Activated gamma-delta T cell treated with Interleukin-2 at 50 U/mL for 16 hours (primary cell): ENCODE data around the gene SMAD3.
A peak's percentile ranks its signal among the peaks of the same experiment; 100 is the strongest.

Experiments used
- DNase-seq: peaks from one replicate; pipeline ENCODE4 v3.0.0-alpha.2; 2020

The SMAD3 gene

DNA sequence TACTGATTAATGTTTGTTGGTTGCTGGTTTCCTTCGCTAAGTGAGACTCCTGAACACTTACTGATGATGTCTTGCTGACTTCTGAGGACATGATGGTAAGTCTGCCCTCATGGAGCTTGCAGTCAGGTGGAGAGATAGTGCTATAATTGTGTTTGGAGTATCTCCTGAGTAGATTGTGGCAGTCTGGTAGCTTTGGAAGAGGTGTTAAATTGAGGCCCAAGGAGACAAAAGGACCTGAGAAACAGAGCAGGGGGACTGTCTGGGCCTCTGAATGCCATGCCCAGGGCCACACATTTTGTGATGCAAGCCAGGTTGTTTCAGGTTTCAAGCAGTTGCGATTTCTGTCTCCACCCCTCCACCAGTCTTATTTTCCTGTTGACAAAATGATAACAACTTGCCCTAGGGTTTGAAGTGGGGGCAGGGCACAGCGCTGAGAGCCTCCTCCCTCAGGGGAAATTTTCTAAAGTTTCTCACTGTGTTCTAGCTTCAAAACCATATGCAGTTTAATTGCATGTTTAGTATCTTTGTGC is 16.7 kb downstream of the SMAD3 start:
- peak; percentile 49 for DNase-seq

DNA sequence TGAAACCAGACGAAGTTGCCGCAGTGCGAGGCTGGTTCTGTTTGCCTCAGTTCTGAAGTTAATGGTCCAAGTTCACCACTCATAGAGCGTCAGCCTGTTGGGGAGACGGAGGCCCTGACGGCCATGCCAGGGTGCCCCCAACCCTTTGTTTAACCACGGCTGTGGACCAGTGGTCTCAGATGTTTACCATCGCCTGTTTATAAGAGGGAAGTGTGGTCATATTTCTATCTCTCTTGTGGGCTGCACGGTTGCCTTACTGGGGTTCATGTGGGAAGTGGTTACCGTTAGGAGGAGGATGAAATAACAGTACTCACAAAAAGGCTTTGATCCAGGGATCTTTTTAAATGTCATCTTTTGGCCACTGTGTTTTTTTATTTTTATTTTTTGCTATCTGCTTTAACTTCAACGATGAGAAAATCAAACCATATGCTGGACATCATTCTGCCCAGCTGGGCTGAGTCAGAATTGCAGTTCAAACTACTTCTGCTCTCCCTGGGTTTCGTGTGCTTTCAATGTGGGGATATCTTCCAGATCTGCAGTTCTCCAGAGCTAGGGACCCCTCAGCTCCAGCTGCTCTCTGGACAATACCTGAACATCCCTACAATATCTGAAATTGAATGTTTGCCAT is 17.8 kb downstream of the SMAD3 start:
- DNase-seq, result no peak

DNA sequence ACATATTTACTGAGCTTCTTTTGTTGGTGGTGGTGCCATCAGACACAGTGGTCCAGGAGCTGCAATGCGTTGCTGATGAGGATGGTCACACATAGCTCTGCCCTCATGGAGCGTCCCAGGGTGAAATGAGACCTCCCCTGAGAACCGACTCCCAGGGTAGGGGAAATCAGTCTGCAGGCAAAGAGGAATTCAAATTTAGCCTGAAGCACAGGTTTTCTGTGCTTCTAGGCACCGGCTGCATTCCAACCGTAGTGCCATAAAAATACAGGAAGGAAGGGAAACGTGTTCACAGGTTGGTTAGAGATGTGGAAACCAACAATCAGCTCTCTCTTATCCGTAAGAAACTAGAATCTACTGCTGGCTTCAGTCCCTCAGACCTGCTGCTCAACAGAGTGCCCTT is 19.2 kb downstream of the SMAD3 start:
- no peak for DNase-seq

DNA sequence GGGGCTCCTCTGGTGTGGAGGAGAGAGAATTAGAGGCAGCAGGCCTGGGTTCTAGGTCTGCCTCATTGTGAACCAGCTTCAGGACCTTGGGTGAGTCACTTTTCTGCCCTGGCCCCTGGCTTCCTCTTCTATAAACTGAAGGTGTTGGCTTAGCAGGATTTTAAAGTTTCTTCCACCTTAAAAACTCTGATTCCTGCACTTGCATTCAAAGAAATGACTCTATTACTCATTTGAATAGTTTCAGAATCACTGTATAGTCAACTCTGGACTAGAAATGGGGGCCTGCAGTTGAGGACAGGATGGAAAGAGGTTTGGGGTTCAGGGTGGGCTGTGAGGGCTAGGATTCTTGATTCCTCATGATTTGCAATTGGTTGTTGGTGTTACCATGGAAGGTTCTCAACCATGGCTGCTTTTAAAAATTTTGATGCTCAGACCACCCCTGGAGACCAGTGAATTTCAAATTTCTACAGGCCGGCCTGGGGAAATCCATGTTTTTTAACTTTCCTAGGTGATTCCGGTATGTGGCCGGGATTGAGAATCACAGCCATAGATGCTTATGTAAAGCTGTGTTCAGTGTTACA is 19.9 kb downstream of the SMAD3 start:
- DNase-seq, result no peak

DNA sequence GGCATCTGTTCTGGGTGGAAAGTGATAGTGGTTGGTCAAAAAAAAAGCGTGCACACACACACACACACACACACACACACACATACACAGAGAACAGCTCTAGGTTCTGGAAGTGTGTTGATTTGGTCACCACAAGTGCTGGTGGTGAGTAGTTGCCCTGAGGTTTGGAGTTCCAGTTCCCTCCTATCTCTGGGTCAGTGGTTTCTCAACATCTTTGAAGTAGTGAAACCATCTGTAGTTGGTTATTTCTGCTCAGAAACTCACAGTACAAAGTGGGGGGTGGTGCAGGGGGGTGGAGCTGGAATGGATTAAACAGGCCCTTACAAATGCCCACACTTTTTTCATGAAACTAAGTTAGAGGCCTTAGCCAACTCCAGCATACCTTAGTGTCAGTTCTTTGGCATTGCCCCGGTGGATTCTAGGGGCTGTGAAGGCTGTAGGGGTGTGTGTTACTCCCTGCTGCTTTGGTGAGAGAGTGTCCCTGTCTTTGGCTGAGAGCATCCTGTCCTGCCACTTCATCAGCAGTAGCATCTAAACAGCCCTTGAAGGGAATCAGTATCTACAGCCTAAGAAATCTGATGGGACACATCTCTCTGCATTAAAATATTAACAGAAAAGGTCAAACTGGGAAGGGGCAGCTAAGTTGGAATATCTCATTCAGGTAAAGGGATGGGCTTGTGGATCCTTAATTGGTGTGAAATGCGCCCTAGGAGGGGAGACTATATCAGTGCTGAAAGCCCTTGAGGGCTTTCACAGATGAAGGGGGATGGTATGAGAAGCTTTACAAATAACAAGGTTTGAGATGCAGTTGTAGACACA is 20.6 kb downstream of the SMAD3 start:
- DNase-seq, result no peak

DNA sequence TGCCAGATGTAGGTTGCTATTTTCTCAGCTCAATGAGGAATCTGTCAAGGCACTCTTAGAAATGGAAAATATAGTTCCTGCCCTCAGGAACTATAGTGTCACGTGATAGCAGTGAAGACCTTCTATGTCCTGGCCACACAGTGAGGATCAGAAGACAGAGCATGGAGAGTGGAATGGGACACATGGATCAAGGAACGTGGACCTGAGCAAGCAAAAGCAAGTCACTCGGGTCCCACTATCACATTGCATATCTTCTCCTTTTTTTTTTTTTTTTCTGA is 21.2 kb downstream of the SMAD3 start:
- no peak for DNase-seq

DNA sequence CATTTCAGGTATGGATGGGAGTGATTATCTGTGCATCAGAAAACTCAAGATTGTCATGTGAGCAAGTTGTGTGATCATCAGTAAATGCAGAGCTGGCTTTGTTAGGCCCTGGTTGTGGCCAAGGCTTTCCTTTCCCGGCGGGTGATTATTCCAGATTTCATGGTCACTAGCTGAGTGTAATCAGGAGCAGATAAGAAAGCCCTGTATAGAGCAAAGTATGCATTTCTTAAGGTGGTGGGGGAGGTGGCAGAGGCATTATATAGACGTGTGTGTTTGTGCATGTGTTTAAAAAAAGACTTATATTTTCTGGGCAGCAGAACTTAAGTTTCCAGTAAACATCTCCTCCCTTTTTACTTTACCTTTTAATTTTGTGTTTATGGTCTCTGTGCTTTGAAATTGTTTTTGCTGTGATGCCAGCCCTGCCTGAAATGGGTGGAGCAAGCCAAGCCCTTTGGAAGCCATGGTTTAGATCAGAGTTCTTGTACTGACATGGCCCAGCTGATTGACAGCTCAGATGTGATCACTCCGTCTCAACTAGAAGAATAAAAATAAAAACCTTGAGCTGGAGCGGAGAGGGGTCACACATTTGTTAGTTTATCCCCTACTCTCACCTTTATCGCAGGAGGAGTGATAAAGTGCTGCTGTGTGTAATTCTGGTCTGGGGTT is 22.2 kb downstream of the SMAD3 start:
- no peak for DNase-seq

DNA sequence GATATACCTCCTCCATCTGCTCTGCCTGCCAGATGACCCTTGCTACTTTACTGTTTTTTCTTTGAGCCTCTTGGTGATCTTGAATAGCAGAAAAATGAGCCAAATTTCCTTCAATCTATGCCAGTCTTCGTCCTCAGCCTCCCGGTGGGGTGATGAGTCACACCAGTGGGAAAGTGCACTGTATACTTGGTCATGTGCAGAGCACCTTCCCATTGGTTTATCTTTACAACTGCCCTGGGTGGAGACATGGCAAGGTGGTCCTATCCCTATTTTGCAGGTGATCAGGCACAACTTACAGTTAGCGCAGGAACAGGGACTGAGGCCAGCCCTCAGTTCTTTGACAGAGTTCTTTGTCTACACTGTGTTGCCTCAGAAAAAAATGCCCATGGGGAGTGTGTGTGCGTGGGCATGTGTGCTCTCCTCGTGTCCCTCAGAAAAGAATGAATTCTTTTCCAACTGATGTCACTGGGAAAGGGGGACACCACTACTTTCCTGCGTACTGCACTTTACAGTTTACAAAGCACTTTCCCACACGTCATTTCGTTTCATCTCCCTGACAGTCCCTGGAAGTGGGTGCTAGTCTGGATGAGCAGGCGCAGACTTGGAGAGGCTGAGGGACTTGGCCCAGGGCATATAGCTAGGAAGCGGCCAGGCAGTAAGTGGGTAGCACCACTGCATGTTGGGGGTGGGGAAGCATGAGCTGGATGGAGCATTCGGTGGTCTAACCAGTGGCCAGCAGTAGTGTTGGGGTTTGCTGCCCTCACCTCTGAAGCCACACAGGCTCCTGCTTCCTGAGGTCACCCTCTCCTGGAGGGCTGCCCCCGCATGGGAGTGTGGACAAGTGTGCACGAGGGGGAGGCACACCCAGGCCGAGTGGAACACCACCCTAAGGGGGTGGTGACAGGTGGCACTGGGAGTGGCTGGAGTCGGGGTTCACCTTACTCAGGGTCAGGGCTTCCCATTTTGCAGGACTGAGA is 24.1 kb downstream of the SMAD3 start:
- no peak for DNase-seq

DNA sequence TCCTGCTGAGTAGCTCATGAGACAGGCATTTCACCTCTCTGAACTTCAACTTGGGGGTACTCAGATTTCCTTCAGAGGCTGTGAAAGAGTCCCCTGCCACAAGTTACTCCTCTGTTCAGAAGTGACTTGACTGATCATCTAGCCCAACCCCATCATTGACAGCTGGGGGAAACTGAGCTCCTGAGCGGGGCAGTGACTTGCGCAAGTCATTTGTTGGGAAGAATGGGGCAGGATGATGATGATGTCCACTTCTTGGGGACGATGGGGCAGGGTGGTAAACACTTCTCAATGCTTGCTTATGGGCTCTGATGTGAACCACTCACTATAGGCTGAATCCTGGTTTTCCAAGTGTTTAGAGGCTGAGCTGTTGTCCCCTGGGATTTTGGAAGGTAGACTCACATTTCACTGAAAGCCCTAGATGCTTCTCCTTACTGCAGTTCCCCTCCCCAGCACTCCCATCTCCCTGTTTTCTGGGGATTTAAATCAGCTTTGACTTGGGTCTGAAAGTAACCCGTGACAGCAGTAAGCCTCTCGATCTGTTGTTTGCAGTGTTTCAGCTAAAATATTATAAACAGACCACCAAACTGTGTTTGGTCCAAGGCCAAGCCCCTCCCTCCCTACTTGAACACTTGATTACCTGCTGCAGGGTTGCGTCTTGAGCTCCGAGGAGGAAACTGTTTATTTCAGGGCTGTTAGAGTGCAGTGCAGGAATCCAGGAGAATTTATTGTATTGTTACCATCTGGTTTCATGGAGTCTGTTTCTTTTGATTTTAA is 25.1 kb downstream of the SMAD3 start:
- no peak for DNase-seq

DNA sequence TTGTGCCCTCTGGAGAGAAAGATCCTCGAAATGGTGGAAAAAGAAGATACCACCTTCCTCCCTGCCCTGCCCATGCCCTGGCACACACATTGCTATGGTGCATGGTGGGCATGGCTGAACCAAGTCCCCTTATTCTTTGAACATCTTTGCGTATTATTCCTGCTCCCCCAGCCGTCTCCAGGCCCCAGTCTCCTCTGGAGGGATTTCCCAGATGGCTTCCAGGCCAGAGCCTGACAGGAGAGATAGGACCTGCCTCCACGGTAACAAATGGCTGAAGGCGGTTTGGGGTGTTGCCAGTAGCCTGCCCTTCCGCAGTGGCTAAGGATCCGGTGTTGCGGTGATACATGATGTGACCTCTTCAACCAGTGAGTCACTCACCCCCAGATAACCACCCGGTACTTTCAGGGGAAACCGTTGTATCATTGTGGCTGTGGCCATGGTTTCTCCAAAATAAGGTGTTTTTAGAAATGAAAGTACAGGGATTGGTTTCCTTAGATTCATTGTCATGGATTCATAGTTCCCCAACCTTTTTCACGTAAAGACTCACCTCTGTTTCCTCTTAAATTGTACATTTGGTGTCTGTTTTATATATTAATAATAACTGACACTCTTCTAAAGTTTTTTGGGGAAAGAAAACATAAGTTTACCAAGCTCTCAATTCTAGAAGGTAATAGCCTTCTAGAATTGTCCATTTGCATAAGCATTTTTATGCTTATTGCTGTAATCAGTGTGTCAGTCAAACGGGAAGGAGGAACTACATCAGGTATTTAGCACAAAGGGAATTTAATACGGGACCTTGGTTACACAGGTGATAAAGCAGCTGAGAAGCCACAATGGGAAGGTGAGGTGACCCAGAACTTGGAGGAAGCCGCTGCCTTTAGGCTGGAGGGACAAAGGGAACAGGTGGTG is 25.9 kb downstream of the SMAD3 start:
- DNase-seq, result peak; percentile 72

DNA sequence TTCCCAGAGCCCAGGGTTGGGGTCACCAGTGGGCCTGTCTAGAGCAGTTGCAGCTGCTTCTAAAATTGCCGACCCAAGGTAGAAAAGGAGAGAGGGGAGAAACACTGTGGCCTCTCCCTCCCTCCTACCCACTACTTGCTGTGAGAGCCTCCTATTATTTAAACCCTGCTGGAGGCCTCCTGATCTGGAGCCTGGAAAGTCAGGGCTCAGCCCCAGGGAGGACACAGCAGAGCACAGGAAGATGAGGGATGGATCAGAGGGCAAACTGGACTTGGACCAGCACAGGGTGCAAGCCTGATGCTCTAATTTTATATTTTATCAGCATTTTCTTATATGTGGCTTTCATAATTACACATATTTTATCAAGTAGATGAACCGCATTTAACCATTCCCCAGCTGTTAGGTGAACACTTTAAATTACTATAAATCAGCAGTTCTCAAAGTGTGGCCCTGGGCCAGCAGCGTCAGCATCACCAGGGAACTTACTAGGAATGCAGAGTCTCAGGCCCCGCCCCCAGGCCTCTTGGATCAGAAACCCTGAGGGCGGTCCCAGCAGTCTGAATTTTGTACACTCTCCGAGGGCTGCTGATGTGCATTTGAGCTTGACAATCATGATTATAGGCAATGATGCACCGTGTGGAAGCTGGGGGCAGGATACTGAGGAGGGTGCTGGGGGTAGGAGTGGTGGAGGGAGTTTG is 26.7 kb downstream of the SMAD3 start:
- DNase-seq, result no peak

DNA sequence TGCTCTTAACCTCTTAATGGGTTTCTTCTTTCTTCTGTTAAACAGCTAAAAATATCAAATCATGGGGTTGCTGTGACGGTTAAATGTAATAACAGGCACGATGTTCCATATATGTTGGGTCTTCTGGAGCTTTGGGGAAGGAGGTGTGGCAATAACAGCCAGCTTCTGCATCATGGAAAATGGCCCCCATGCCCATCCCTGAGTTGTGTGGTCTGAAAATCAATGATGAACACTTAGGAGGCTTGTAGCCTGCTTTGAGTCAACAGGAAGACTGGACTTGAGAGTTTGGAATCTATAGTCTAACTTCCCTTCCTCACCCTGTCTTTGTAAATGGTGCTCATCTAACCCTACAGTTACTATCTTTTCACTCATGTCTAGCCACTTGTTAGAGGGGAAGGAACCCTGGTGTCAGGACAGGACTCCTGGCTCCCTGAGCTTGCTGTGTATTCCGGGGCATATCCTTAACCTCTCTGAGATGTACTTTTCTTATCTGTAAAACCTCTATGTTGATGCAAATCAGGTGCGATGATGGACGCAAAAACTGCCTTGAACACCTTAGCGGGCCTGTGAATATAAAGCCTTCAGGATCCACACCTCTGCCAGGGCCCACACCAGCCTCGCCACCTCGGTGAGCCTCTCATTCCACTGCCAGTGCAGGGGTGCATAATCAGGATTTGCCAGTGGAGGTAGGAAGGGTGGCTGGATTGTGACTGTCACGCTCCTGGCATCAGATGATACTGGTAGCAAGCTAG is 27.5 kb downstream of the SMAD3 start:
- no peak for DNase-seq

DNA sequence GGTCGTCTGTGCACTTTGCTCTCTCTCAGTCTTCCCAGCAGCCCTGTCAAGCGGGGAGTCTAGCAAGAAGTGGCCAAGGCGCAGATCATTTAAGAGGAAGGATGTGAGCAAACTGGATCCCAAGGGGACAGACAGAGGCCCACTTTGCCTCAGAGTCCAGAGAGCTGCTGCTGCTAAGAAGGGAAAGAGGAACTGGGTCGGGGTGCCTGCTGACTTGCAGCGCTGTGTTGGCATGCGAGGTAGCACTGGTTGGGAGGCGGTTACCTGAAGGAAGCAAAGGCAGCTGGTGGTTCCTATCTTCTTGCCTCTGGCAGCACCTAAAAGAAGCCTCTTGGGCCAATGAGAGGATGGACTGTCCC is 28.1 kb downstream of the SMAD3 start:
- DNase-seq, result no peak

DNA sequence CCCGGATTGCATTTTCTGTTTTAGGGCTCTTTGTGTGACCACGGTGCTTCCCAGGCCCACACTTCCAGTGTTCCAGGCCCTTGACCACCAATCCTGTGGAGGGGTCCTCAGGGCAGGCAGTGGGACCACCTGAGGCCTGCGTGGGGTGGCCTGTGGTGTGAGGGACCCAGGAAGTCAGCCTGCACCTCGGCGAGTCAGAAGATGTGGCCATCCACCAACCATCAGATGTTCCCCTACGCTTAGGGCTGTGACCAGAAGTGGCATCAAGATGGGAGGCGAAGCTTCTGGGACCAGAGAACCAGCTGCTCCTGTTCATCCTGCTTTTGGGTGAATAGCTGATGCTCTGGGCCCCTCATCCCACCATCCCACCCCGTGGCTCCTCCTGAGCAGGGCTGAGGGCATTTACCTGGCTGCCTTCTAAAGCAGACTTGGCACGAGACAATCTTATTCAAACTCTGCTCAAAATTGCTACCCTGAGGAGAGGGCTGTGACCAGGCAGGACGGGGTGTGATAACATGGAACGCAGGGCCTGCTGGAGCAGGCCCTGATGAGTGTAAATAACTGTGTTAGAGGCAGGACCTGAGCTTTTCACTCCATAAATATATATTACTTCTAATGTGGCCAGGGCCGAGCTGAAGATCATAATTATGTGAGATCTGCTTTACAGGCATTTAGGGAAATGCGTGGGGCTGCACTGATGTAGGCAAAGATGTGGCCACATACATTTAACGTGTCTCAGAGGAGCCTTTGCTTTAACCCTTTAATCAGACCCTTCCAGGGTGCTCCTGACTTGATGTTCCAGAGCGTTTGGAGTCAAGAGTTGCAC is 28.8 kb downstream of the SMAD3 start:
- no peak for DNase-seq

DNA sequence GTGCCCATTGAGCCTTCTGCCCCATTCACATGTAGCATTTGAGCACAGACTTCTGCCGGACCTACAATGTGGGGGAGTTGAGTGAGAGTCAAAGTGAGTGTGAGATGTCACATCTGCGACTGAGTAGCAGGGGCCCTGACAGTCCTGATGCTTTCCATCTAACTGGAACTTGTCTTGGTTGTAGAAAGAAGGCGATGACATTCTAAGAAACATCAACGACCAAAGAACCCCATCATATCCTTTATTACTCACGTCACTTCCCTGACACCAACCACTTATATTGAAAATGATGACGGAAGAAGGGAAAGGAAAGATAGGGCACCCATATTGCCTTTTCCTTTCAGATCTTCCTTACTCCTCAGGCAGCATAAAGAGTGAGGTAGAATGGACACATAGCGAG is 30.5 kb downstream of the SMAD3 start:
- no peak for DNase-seq

DNA sequence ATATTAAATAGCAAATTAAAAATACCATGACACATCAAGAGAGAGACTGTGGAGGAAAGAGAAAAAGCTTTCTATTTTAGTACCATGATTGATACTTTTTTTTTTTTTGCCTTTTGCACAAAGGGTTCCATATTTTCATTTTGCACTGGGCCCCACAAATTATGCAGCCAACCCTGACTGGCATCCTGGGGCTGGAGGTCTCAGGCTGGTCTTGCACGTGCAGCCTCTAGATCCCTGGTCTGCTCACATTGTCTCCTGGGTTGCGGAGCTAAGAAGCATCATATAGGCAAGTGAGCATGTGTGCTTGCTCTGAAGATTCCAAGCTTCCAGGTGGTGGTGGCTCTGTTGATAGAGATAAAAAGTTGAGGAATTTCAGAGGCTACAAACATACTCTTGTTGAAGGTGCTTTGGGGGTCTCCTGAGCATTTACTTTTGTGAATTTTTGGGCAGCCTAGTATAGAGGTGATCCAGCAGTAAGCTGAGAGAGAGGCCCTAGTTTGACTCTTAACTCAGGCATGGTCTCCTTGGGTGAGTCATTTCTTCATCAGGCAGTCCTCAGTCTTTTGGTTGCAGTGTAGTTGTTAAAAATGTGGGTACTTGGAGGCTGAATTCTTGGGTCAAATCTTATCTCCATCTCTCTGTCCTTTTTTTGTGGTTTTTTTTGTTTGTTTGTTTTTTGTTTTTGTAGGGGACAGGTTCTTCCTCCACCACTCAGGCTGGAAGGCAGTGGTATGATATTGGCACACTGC is 31.3 kb downstream of the SMAD3 start:
- no peak for DNase-seq

DNA sequence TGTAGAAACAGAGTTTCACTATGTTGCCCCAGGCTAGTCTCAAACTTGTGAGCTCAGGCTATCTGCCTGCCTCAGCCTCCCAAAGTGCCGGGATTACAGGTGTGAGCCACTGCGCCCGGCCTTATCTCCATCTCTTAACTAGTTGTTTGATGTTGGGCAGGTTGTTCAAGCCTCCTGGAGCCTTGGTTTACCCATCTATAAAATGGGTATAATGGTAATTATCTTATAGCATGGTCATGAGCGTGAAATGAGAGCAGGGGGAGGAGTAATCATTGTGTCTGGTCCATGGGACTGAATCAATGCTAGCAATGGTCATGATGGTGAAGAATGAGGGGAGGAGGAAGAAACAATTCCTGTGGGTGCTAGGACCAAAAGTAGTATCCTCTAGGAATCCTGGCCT is 32.0 kb downstream of the SMAD3 start:
- no peak for DNase-seq
